ENCODE results near the gene ART3. TPM values are rescaled to one million over a fixed set of nuclear protein-coding genes. Genes with fewer than 3 reads are reported as not detected.

Gene ART3
- total RNA-seq: 13.8 TPM

GRCh38 chr4:76074468-76074867, at the start of gene ART3:
ART3 (plus strand) TSS chr4:76074709; CDS start chr4:76075890, 1,181 bp downstream.

DNA sequence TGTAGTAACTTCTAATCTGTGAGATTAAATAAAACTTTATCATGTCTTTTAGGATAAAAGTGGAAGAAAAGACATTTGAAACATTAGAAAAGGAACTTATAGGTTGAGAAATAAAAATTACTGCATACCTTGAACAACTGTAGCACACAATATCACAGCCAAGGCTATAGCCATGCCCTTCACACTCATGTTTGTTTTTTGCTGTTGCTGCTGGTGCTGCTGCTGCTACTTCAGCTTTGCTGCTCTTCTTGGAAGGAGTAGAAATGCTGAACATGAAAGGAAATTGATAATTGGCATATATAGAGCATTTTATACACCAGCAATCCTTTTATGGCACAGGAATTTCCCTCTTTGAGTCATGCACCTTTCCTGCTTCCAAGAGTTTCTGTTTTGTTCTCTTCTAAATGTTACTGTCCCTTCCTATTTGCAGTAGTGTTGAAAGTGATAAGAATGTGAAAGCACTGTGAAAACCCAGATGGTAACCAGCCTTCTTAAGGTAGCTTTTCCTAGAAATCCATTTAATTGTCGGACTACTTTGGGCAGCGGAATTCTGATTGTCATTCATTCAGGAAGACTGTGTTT, 38.6 kb upstream of the ART3 start, which contains the start of gene CXCL11:
Gene CXCL11, minus strand, starts transcription at position 272 of the 582 bp plus-strand sequence. Its CDS starts 83 bp downstream, at position 189.

GRCh38 chr4:76148142-76148865, 73.8 kb downstream of the ART3 start, which contains the start of gene NUP54:
NUP54 (minus strand) TSS chr4:76148397; CDS start chr4:76148374, 23 bp downstream.

Other genes starting within 250 kb of the ART3 start
- not detected for gene PPEF2, start 172.3 kb upstream of the ART3 start, total RNA-seq
- gene NAAA, start 133.7 kb upstream of the ART3 start, total RNA-seq: 47.9 TPM
- 26.2 TPM for gene SDAD1, start 83.8 kb upstream of the ART3 start, total RNA-seq
- gene CXCL9, start 67.2 kb upstream of the ART3 start, total RNA-seq: not detected
- gene CXCL10, start 51.2 kb upstream of the ART3 start, total RNA-seq: 3.3 TPM
- not detected for gene CXCL11, start 38.6 kb upstream of the ART3 start, total RNA-seq
- gene NUP54, start 73.7 kb downstream of the ART3 start, total RNA-seq: 73.7 TPM
- gene SCARB2, start 139.1 kb downstream of the ART3 start, total RNA-seq: 157 TPM
- 11.1 TPM for gene FAM47E, start 177.0 kb downstream of the ART3 start, total RNA-seq
- gene STBD1, start 232.0 kb downstream of the ART3 start, total RNA-seq: 15.4 TPM

Measured in metanephros (tissue), 1 donor.